Measurements from ENCODE around the gene PAK5. TPM values are rescaled to one million over a fixed set of nuclear protein-coding genes. Genes with fewer than 3 reads are reported as not detected.

PAK5 gene
- total and polyA plus RNA-seq, 2 donors (not counting 1 experiment from before 2014, with no cell fraction given) = not detected

GRCh38 chr20:9699181-9699580 lies 139.7 kb downstream of the PAK5 start:
- H3K36me3 ChIP-seq (ENCODE audit: control insufficient read depth, insufficient read depth, low read length) = no peaks in the 10 kb centered on the region
- H3K9me3 ChIP-seq (ENCODE audit: control insufficient read depth, insufficient read depth, low read depth, low read length) = no peaks in the 10 kb centered on the region
- H3K79me2 ChIP-seq (ENCODE audit: control insufficient read depth, insufficient read depth, low read length) = no peaks in the 10 kb centered on the region
- no peaks in the 10 kb centered on the region for H4K20me1 ChIP-seq (ENCODE audit: control insufficient read depth, extremely low read depth, insufficient read depth, low read length)
- H3K27me3 ChIP-seq (ENCODE audit: control insufficient read depth, insufficient read depth, low read length) = no peaks in the 10 kb centered on the region
- no peak overlapping the region for H3K4me3 ChIP-seq (replicated peaks in 1 of 4; ENCODE audit: control extremely low read depth in 1 of 4, insufficient read depth in 1 of 4, low read depth in 3 of 4, low read length in 4 of 4)
- no peak overlapping the region for H3K27ac ChIP-seq (ENCODE audit: insufficient read depth, low read length)
- DNase-seq (ENCODE audit: low read depth in 2 of 2) = no peak
- no peak overlapping the region for H2AFZ ChIP-seq (ENCODE audit: low read length)
- TF ChIP-seq CTCF (conservative IDR thresholded peaks at IDR 0.05 in 1 of 2, IDR thresholded peaks at IDR 0.05 in 1 of 2; ENCODE audit: low read depth in 1 of 2, low read length in 2 of 2) (no peak), EZH2 (IDR thresholded peaks at IDR 0.05; ENCODE audit: low read length, missing control alignments) (no peak)
- no peaks in the 10 kb centered on the region for H3K4me1 ChIP-seq (ENCODE audit: control insufficient read depth, extremely low read depth, insufficient read depth, low read length)
- no peak overlapping the region for H3K9ac ChIP-seq (ENCODE audit: insufficient read depth, low read length)
- H3K4me2 ChIP-seq (ENCODE audit: extremely low read depth, insufficient read depth, low read length) = no peak overlapping the region

GRCh38 chr20:9689041-9689440 lies 149.8 kb downstream of the PAK5 start:
- Histone ChIP-seq H3K36me3 (ENCODE audit: control insufficient read depth, insufficient read depth, low read length) (no peaks in the 10 kb centered on the region), H3K9me3 (ENCODE audit: control insufficient read depth, insufficient read depth, low read depth, low read length) (no peaks in the 10 kb centered on the region), H3K9ac (ENCODE audit: insufficient read depth, low read length) (no peak overlapping the region), H3K27me3 (ENCODE audit: control insufficient read depth, insufficient read depth, low read length) (no peaks in the 10 kb centered on the region), H3K4me3 (replicated peaks in 1 of 4; ENCODE audit: control extremely low read depth in 1 of 4, insufficient read depth in 1 of 4, low read depth in 3 of 4, low read length in 4 of 4) (no peak overlapping the region), H4K20me1 (ENCODE audit: control insufficient read depth, extremely low read depth, insufficient read depth, low read length) (no peaks in the 10 kb centered on the region), H3K4me2 (ENCODE audit: extremely low read depth, insufficient read depth, low read length) (no peak overlapping the region), H2AFZ (ENCODE audit: low read length) (no peak overlapping the region), H3K4me1 (ENCODE audit: control insufficient read depth, extremely low read depth, insufficient read depth, low read length) (no peaks in the 10 kb centered on the region), H3K79me2 (ENCODE audit: control insufficient read depth, insufficient read depth, low read length) (no peaks in the 10 kb centered on the region), H3K27ac (ENCODE audit: insufficient read depth, low read length) (no peak overlapping the region)
- no peak for DNase-seq (ENCODE audit: low read depth in 2 of 2)
- TF ChIP-seq EZH2 (IDR thresholded peaks at IDR 0.05; ENCODE audit: low read length, missing control alignments) = no peak
- TF ChIP-seq CTCF (conservative IDR thresholded peaks at IDR 0.05 in 1 of 2, IDR thresholded peaks at IDR 0.05 in 1 of 2; ENCODE audit: low read depth in 1 of 2, low read length in 2 of 2) = no peak

GRCh38 chr20:9686866-9687265 lies 152.0 kb downstream of the PAK5 start:
- no peak for DNase-seq (ENCODE audit: low read depth in 2 of 2)
- Histone ChIP-seq H3K4me2 (ENCODE audit: extremely low read depth, insufficient read depth, low read length) (no peak overlapping the region), H3K9ac (ENCODE audit: insufficient read depth, low read length) (no peak overlapping the region), H3K36me3 (ENCODE audit: control insufficient read depth, insufficient read depth, low read length) (no peaks in the 10 kb centered on the region), H3K4me3 (replicated peaks in 1 of 4; ENCODE audit: control extremely low read depth in 1 of 4, insufficient read depth in 1 of 4, low read depth in 3 of 4, low read length in 4 of 4) (no peak overlapping the region), H3K4me1 (ENCODE audit: control insufficient read depth, extremely low read depth, insufficient read depth, low read length) (no peaks in the 10 kb centered on the region), H3K27ac (ENCODE audit: insufficient read depth, low read length) (no peak overlapping the region), H2AFZ (ENCODE audit: low read length) (no peak overlapping the region), H3K79me2 (ENCODE audit: control insufficient read depth, insufficient read depth, low read length) (no peaks in the 10 kb centered on the region), H3K9me3 (ENCODE audit: control insufficient read depth, insufficient read depth, low read depth, low read length) (no peaks in the 10 kb centered on the region), H4K20me1 (ENCODE audit: control insufficient read depth, extremely low read depth, insufficient read depth, low read length) (no peaks in the 10 kb centered on the region), H3K27me3 (ENCODE audit: control insufficient read depth, insufficient read depth, low read length) (no peaks in the 10 kb centered on the region)
- no peak for TF ChIP-seq CTCF (conservative IDR thresholded peaks at IDR 0.05 in 1 of 2, IDR thresholded peaks at IDR 0.05 in 1 of 2; ENCODE audit: low read depth in 1 of 2, low read length in 2 of 2)
- no peak for TF ChIP-seq EZH2 (IDR thresholded peaks at IDR 0.05; ENCODE audit: low read length, missing control alignments)
